NCI-H1105 (cell line): ENCODE results near the gene KRT13.
A peak's percentile ranks its signal among the peaks of the same experiment; 100 is the strongest.

Experiments used
- DNase-seq: peaks from one replicate; lab custom pipeline; 2025; lab: John Stamatoyannopoulos, UW

The KRT13 gene

GRCh38 chr17:41519501-41520224 lies 14.3 kb upstream of the KRT13 start:
- peak; percentile 89 for DNase-seq

GRCh38 chr17:41518789-41519449 lies 13.5 kb upstream of the KRT13 start, which contains the start of gene KRT15:
Gene KRT15, minus strand, starts transcription at chr17:41518890. Its CDS starts 63 bp downstream, at chr17:41518827.
- peak; percentile 43 for DNase-seq

GRCh38 chr17:41518031-41518430 lies 12.6 kb upstream of the KRT13 start:
- DNase-seq: no peak

- DNase-seq: no peak
Observed at GRCh38 chr17:41516830-41517283, 11.4 kb upstream of the KRT13 start.

- DNase-seq: no peak
Observed at GRCh38 chr17:41516147-41516829, 10.9 kb upstream of the KRT13 start.

- peak; percentile 48 for DNase-seq
Observed at GRCh38 chr17:41513168-41513547, 7.7 kb upstream of the KRT13 start.

GRCh38 chr17:41512546-41513167 lies 7.2 kb upstream of the KRT13 start:
- no peak for DNase-seq

GRCh38 chr17:41511716-41512115 lies 6.3 kb upstream of the KRT13 start:
- no peak for DNase-seq

GRCh38 chr17:41511116-41511515 lies 5.7 kb upstream of the KRT13 start:
- DNase-seq: no peak

GRCh38 chr17:41510251-41511065 lies 5.0 kb upstream of the KRT13 start:
- no peak for DNase-seq

GRCh38 chr17:41507315-41507880 lies 2.0 kb upstream of the KRT13 start:
- no peak for DNase-seq

- no peak for DNase-seq
Observed at GRCh38 chr17:41505809-41506767, 676 bp upstream of the KRT13 start.

- no peak for DNase-seq
Observed at GRCh38 chr17:41504246-41504977, 1.0 kb downstream of the KRT13 start.

GRCh38 chr17:41503202-41503601 lies 2.2 kb downstream of the KRT13 start:
- DNase-seq: no peak

- no peak for DNase-seq
Observed at GRCh38 chr17:41500131-41500911, 5.1 kb downstream of the KRT13 start.

- DNase-seq: no peak
Observed at GRCh38 chr17:41499714-41500113, 5.7 kb downstream of the KRT13 start.

- no peak for DNase-seq
Observed at GRCh38 chr17:41498276-41498675, 7.1 kb downstream of the KRT13 start.

GRCh38 chr17:41496803-41497484 lies 8.5 kb downstream of the KRT13 start:
- DNase-seq: no peak
